ENCODE results near the gene LGALS3BP. TPM values are rescaled to one million over a fixed set of nuclear protein-coding genes. Genes with fewer than 3 reads are reported as not detected.
A peak's percentile ranks its signal among the peaks of the same experiment; 100 is the strongest.

Gene LGALS3BP
- total RNA-seq, 1 donor from 2014 or later: 417 TPM

DNA sequence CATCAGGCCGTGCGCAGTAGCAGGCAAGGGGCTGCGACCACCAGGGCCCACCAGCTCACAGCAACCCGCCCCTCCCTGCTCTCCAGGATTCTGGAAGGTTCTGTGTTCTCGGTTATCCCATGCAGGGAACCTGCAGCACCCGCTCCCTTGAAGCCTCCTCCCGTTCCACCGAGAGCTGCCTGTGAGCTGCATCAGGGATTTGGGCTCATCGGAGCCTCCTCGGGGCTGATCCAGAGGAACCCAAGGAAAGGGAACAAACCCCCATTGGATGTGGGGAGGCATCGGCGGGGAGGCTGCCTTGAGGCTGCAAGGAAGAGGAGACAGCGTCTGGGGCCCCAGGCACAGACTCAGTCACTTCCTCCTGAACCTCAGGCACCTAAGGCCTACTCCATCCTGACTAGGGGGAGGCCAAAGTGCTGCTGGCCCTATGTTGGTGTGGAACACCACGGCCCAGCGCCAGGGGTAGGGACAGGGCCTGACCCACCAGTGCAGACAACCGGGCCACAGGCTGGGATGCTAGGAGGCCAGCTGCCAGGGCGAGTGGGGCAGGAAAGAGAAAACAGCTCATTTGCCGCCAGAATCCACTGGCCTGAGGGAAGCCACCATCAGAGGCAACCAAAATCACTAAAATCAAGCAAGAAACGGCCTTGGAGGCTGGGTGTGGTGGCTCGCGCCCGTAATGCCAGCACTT is 14.4 kb upstream of the LGALS3BP start:
- TF ChIP-seq, protein P1, sequence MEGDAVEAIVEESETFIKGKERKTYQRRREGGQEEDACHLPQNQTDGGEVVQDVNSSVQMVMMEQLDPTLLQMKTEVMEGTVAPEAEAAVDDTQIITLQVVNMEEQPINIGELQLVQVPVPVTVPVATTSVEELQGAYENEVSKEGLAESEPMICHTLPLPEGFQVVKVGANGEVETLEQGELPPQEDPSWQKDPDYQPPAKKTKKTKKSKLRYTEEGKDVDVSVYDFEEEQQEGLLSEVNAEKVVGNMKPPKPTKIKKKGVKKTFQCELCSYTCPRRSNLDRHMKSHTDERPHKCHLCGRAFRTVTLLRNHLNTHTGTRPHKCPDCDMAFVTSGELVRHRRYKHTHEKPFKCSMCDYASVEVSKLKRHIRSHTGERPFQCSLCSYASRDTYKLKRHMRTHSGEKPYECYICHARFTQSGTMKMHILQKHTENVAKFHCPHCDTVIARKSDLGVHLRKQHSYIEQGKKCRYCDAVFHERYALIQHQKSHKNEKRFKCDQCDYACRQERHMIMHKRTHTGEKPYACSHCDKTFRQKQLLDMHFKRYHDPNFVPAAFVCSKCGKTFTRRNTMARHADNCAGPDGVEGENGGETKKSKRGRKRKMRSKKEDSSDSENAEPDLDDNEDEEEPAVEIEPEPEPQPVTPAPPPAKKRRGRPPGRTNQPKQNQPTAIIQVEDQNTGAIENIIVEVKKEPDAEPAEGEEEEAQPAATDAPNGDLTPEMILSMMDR (IDR thresholded peaks at IDR 0.05): no peak
- no peak for DNase-seq
- ATAC-seq: no peak
- Histone ChIP-seq H3K4me1 (peaks cover 13% of the 10 kb centered on the region), H3K36me3 (peaks cover 91% of the 10 kb centered on the region), H3K27me3 (ENCODE audit: low read depth) (no peaks in the 10 kb centered on the region), H3K9me3 (no peaks in the 10 kb centered on the region), H3K4me3 (no peak overlapping the region), H3K27ac (no peak overlapping the region)
- intact Hi-C loops (cut with DNase I): no loop called here

DNA sequence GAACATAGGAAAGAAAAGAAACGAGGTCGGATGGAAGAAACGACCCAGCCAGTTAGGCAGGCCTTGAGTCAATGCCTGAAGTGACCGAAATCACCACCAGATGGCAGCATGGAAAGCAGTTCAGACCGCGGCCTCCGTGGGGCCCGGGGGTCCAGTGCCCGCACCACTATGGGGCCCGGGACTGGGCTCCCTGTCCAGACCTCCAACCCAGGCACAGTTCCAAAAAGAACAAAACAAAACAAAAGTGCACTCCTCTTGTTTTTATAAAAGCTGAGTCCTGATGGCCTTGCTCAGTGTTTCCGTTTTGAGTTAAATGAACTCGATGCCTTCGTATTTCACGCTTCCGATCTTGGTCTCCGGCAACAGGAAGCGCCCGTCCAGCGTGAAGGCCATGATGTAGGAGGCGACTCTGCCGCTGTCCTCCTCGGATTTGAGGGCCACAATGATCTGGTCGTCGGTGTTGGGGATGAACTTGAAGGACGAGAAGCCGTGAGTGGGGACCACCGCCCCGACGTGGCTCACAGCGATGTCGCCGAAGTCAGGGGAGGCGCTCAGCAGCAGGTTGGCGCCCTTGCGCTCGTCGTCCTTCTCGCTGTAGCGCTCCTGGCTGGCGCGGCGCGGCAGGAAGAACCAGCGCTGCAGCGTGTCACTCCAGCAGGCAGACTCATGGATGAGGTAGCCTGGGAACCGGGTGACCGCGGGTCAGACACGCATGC is 13.7 kb upstream of the LGALS3BP start:
- TF ChIP-seq, protein P1 (IDR thresholded peaks at IDR 0.05): peak; percentile 73
- H3K9me3 ChIP-seq: no peaks in the 10 kb centered on the region
- DNase-seq (no peak), ATAC-seq (peak; percentile 33 to 46)
- no peaks in the 10 kb centered on the region for H3K27me3 ChIP-seq (ENCODE audit: low read depth)
- peaks cover 84% of the 10 kb centered on the region for H3K36me3 ChIP-seq
- H3K27ac ChIP-seq: no peak overlapping the region
- intact Hi-C loops (cut with DNase I): no loop called here
- H3K4me3 ChIP-seq: no peak overlapping the region
- H3K4me1 ChIP-seq: peaks cover 14% of the 10 kb centered on the region

DNA sequence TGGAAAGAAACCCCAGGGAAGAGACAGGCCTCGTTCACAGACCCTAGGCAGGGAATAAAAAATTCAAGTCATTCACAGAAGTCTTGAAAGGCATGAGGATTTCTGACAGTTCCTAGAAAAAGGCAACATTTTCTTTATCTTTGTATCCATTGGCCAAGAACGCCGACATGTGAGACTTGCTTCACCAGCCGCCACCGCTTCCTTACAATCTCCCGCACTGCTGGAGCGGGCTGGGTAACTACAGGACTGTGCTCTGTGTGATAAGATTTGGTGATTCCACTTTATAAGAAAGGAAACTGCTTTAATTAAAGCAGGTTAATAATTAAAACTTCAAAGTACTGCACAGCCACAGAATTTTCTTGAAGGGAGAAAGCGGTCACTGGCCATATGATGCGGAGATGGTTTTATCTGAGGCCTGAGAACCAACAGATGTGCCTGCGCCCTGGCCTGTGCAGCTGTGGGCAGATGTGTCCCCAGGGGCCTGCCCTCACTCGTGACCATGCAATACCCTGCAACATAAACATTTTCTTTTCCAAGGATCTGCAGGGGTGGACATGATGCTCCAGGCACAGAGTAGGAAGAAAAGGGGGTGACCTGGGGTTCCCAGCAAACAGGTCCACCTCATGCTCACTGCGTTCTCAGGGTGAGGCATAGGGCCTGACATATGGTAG is 13.0 kb upstream of the LGALS3BP start:
- DNase-seq (no peak), ATAC-seq (no peak)
- H3K9me3 ChIP-seq: no peaks in the 10 kb centered on the region
- peaks cover 76% of the 10 kb centered on the region for H3K36me3 ChIP-seq
- H3K4me1 ChIP-seq: peaks cover 21% of the 10 kb centered on the region
- intact Hi-C loops (cut with DNase I): no loop called here
- no peak overlapping the region for H3K4me3 ChIP-seq
- TF ChIP-seq, protein P1 (IDR thresholded peaks at IDR 0.05): no peak
- no peak overlapping the region for H3K27ac ChIP-seq
- H3K27me3 ChIP-seq (ENCODE audit: low read depth): no peaks in the 10 kb centered on the region

DNA sequence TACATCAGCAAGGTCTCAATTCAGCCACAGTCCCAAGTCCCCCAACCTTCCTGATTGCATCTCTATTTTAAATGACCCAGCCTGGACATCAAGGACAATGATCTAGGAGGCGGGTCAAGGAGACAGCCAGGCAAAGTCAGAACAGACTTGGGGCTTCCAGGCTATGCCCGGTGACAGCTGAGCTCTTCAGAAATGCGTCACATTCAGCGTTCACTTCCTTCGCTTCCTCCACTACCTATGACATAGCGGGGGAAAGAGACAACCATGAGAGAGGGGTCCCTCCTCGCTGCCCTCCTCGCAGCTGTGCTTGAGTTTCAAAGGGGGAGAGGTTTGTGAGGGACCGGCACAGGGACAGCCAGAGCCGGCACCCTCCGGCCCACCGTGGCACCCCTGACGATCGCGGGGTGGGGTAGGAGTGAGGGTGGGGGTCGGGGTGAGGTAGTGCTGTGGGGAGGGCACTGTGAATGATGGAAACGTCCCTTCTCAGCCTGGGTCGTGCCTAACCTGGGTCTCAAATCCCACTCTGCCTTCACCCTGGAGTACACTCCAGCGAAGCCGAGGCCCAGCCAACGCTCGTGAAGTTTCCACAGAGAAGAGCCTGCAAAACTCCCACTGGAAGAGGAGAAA is 12.3 kb upstream of the LGALS3BP start:
- H3K4me1 ChIP-seq: peaks cover 28% of the 10 kb centered on the region
- H3K9me3 ChIP-seq: no peaks in the 10 kb centered on the region
- H3K27ac ChIP-seq: no peak overlapping the region
- TF ChIP-seq, protein P1 (IDR thresholded peaks at IDR 0.05): no peak
- no peak overlapping the region for H3K4me3 ChIP-seq
- DNase-seq (no peak), ATAC-seq (no peak)
- H3K27me3 ChIP-seq (ENCODE audit: low read depth): no peaks in the 10 kb centered on the region
- peaks cover 70% of the 10 kb centered on the region for H3K36me3 ChIP-seq
- intact Hi-C loops (cut with DNase I): no loop called here

DNA sequence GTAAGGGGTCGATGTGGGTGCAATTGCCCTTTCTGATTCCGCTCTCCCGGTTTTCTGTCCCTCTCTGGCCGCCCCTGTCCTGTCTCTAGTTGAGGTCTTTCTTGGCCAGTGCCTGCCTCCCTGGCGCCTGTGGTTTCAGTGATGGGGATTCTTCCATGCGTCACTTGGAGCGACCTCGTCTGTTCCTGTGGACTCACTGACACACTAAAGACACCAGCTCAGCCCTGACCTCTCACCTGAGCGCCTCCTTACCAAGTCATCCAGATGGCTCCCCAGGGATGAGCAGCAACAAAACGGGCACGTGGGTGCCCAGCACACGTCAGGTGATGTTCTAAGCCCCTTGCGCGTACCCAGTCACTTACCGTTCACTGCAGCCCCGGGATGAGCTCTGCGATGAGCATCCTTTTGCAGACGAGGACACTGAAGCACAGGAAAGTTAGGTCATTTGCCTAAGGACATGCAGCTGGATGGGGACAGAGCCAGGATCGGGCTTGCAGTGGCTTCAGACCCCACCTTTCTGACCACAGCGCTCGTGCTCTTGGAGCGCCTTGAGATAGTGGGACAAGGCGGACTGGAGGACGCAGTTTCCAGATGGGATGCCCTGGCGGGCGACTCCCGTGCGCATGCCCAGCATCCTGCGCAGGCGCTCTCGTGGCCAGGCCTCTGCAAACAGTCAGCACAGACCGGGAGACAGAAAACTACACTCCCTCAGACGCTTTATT is 11.5 kb upstream of the LGALS3BP start:
- Histone ChIP-seq H3K27ac (no peak overlapping the region), H3K4me3 (no peak overlapping the region), H3K36me3 (peaks cover 61% of the 10 kb centered on the region)

More for the DNA sequence above, 11.5 kb upstream of the LGALS3BP start:
- TF ChIP-seq, protein P1 (IDR thresholded peaks at IDR 0.05): no peak
- peak; percentile 34 for DNase-seq
- Histone ChIP-seq H3K9me3 (no peaks in the 10 kb centered on the region), H3K4me1 (peaks cover 30% of the 10 kb centered on the region), H3K27me3 (ENCODE audit: low read depth) (no peaks in the 10 kb centered on the region)
- ATAC-seq: no peak
- intact Hi-C loops (cut with DNase I): no loop called here

Data from lower lobe of right lung (tissue), 2 donors.